DMS 273 treated with DMSO at 0.1 percent for 48 hours (cell line): ENCODE results near the gene SHLD2.
"Not testable (repeated sequence)": the region's sequence is repeated elsewhere in the genome, so short reads cannot be mapped to it uniquely, and the experiment has no call there.

Experiments
- DNase-seq: peaks from one replicate; lab custom pipeline; 2025; lab: John Stamatoyannopoulos, UW

The SHLD2 gene

GRCh38 chr10:87085537-87085936 lies 9.5 kb upstream of the SHLD2 start:
- DNase-seq = no peak

GRCh38 chr10:87089746-87090145 lies 5.3 kb upstream of the SHLD2 start:
- DNase-seq = no peak

- DNase-seq = no peak
Observed at GRCh38 chr10:87090779-87091178, 4.2 kb upstream of the SHLD2 start.

- DNase-seq = no peak
Observed at GRCh38 chr10:87092376-87092860, 2.6 kb upstream of the SHLD2 start.

- no peak for DNase-seq
Observed at GRCh38 chr10:87092861-87093631, 2.0 kb upstream of the SHLD2 start.

- DNase-seq = no peak
Observed at GRCh38 chr10:87093632-87094372, 1.2 kb upstream of the SHLD2 start.

GRCh38 chr10:87095236-87095945 lies 385 bp downstream of the SHLD2 start:
- no peak for DNase-seq

GRCh38 chr10:87101996-87102395 lies 7.0 kb downstream of the SHLD2 start:
- DNase-seq = no peak

GRCh38 chr10:87104727-87105126 lies 9.7 kb downstream of the SHLD2 start:
- not testable (repeated sequence) for DNase-seq

GRCh38 chr10:87105446-87106124 lies 10.6 kb downstream of the SHLD2 start:
- no peak for DNase-seq

- DNase-seq = not testable (repeated sequence)
Observed at GRCh38 chr10:87118122-87118521, 23.1 kb downstream of the SHLD2 start.

GRCh38 chr10:87119029-87119428 lies 24.0 kb downstream of the SHLD2 start:
- not testable (repeated sequence) for DNase-seq

- not testable (repeated sequence) for DNase-seq
Observed at GRCh38 chr10:87123351-87123750, 28.3 kb downstream of the SHLD2 start.

GRCh38 chr10:87127048-87127447 lies 32.0 kb downstream of the SHLD2 start:
- not testable (repeated sequence) for DNase-seq

- DNase-seq = not testable (repeated sequence)
Observed at GRCh38 chr10:87127607-87128156, 32.7 kb downstream of the SHLD2 start.

GRCh38 chr10:87132176-87132575 lies 37.2 kb downstream of the SHLD2 start:
- DNase-seq = not testable (repeated sequence)

GRCh38 chr10:87133936-87134335 lies 38.9 kb downstream of the SHLD2 start:
- not testable (repeated sequence) for DNase-seq

GRCh38 chr10:87134440-87134839 lies 39.4 kb downstream of the SHLD2 start:
- not testable (repeated sequence) for DNase-seq

- not testable (repeated sequence) for DNase-seq
Observed at GRCh38 chr10:87137478-87137877, 42.5 kb downstream of the SHLD2 start.

GRCh38 chr10:87142230-87143108 lies 47.5 kb downstream of the SHLD2 start:
- DNase-seq = not testable (repeated sequence)

- DNase-seq = not testable (repeated sequence)
Observed at GRCh38 chr10:87143109-87143418, 48.1 kb downstream of the SHLD2 start.
